ENCODE measurements around the gene ZNF319.

ZNF319 gene

DNA sequence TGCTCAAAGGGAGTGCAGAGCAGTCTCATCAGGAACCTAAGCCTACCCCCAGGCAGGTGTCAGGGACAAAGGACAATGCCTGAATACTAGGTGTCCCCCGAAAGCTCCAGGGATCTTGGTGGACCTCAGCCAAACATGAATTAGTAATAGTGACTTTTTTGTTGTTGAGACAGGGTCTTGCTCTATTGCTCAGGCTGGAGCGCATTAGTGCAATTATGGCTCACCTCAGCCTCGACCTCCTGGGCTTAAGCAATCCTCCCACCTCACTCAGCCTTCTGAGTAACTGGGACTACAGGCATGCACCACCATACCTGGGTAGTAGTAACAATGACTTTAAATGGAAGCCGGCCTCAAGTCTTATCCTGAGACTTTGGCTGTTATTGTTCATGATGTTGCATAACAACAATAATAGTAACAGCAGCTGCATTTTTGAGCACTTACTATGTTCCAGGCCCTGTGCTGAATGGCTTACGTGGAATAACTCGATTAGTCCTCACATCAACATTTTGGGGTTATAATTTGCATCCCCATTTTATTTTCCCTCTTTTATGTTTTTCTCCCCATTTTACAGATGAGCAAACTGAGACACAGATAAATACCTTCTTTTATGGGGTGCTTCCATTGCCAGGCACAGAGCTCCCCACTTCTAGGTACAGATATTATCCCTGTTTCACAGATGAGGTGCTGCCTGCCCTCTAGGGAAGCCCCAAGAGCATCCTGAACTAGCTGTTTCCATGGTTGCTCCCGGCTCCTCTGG lies 49.1 kb downstream of the ZNF319 start:
- no peak for DNase-seq

- DNase-seq, result no peak
These were observed 50.1 kb downstream of the ZNF319 start for GRCh38 chr16:57950382-57950781.

DNA sequence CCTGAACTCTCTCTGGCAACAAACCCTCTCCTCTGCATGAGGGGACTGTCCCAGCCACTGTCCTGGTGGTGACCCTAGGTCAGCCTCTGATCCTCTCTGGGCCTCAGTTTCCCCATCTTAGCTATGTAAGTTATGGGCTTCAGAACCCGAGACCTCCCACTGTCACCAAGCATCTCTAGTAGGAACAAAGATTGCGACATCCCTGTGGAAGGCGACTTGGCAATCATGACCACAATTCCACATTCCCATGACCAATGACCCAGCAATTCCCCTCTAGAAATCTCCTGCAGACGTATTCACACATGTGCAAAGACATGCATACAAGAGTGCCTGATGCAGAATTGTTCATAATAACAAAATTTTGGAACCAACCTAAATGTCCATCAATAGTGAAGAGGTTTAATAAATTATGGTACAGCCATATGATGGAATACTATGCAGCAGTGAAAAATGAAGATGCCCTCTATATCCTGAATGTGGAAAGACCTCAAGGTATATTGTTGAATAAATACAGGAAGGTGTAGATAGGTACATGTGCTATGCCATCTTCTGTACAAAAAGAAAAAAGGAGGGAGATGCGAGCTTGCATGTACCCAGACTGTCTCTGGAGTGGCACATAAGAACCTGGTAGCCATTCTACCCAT lies 50.8 kb downstream of the ZNF319 start:
- DNase-seq, result no peak

- no peak for DNase-seq
These were observed 51.5 kb downstream of the ZNF319 start for GRCh38 chr16:57949013-57949412.

GRCh38 chr16:57948027-57948426 lies 52.4 kb downstream of the ZNF319 start:
- no peak for DNase-seq

- DNase-seq, result no peak
These were observed 53.2 kb downstream of the ZNF319 start for GRCh38 chr16:57947261-57947660.

- DNase-seq, result no peak
These were observed 54.2 kb downstream of the ZNF319 start for GRCh38 chr16:57946181-57946801.

GRCh38 chr16:57945740-57946138 lies 54.7 kb downstream of the ZNF319 start:
- DNase-seq, result no peak

DNA sequence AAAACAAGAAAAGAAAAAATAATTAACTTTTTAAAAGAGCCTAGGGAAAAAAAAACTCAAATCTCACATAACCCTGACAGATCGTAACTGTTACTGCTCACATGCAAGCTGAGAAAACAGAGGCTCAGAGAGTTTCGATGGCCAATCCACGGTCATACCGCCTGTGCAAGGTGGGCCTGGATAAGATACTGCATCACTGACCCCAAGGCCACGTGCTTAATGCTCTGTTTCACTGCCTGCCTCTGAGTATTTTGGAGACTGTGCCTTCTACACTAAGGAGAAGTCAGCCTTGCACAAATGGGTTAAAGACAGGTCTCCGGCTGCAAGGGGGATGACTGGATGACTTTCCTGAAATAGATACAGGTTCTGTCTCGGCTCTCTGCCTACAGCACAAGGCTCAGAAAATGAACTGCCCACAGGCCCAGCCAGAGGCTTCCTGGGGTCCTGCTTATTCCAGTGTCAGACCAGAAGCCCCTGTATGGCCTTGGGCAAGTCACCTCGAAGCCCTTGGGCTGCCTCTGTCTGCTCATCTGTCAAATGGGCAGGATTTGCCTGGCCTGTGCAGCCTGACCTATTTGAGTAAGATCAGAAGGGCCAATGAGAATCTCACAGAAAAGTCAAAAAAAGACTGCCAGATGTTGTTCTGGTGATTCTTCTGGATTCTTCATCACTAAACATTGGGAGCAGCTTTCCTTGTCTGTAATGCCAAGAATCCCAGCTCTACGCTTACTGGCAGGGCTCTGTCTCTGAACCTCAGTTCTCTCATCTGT lies 55.3 kb downstream of the ZNF319 start:
- DNase-seq, result no peak
